HG03571 (cell line): ENCODE data around the gene CAP1.
"Not testable (repeated sequence)": the region's sequence is repeated elsewhere in the genome, so short reads cannot be mapped to it uniquely, and the experiment has no call there.

Experiments used
- ATAC-seq: cut with Tn5 transposase; IDR thresholded peaks from one replicate; pipeline ENCODE4 v1.9.1; 2021; ENCODE audit not compliant: unreplicated experiment

CAP1 gene

GRCh38 chr1:40058097-40058452 lies 17.5 kb downstream of the CAP1 start:
- no peak for ATAC-seq

GRCh38 chr1:40058453-40059337 lies 18.2 kb downstream of the CAP1 start:
- no peak for ATAC-seq

GRCh38 chr1:40059338-40059959 lies 18.9 kb downstream of the CAP1 start:
- no peak for ATAC-seq

- no peak for ATAC-seq
Measured at GRCh38 chr1:40059960-40060750, 19.6 kb downstream of the CAP1 start.

- peak; percentile 59 for ATAC-seq
Measured at GRCh38 chr1:40064797-40065499, 24.4 kb downstream of the CAP1 start.

GRCh38 chr1:40067023-40067422 lies 26.5 kb downstream of the CAP1 start:
- ATAC-seq, result no peak

GRCh38 chr1:40067851-40068250 lies 27.3 kb downstream of the CAP1 start:
- ATAC-seq, result no peak

GRCh38 chr1:40072142-40072541 lies 31.6 kb downstream of the CAP1 start:
- ATAC-seq, result no peak

GRCh38 chr1:40073062-40073461 lies 32.5 kb downstream of the CAP1 start:
- ATAC-seq, result no peak

- no peak for ATAC-seq
Measured at GRCh38 chr1:40075266-40075665, 34.7 kb downstream of the CAP1 start.

GRCh38 chr1:40076895-40077312 lies 36.4 kb downstream of the CAP1 start:
- no peak for ATAC-seq

GRCh38 chr1:40078512-40079333 lies 38.2 kb downstream of the CAP1 start:
- ATAC-seq, result no peak

GRCh38 chr1:40079774-40080400 lies 39.4 kb downstream of the CAP1 start:
- no peak for ATAC-seq

GRCh38 chr1:40081871-40082270 lies 41.3 kb downstream of the CAP1 start:
- ATAC-seq, result no peak

- ATAC-seq, result not testable (repeated sequence)
Measured at GRCh38 chr1:40084750-40085149, 44.2 kb downstream of the CAP1 start.

- no peak for ATAC-seq
Measured at GRCh38 chr1:40090652-40091355, 50.3 kb downstream of the CAP1 start.

- ATAC-seq, result no peak
Measured at GRCh38 chr1:40092241-40092640, 51.7 kb downstream of the CAP1 start.

GRCh38 chr1:40092706-40093639 lies 52.4 kb downstream of the CAP1 start:
- ATAC-seq, result no peak
